H9 (cell line): ENCODE data around the gene PTPRN2. TPM values are rescaled to one million over a fixed set of nuclear protein-coding genes. Genes with fewer than 3 reads are reported as not detected.

ENCODE experiments used
- DNase-seq: peaks from one replicate; pipeline ENCODE4 v3.0.0-alpha.2; 2017
- H2AFZ ChIP-seq: one replicate; pipeline ENCODE4 v1.6.1; 2013; ENCODE audit warnings: mild to moderate bottlenecking, low read length, control low read depth, moderate library complexity
- H2AK5ac ChIP-seq: 2 replicates; pipeline ENCODE4 v1.6.1; 2013; ENCODE audit warnings: low read length, control low read depth, mixed read lengths; ENCODE audit not compliant: insufficient read length
- H2BK120ac ChIP-seq: one replicate; pipeline ENCODE4 v1.6.1; 2013; ENCODE audit warnings: low read depth, mild to moderate bottlenecking, low read length, control low read depth, inconsistent platforms; ENCODE audit not compliant: poor library complexity, severe bottlenecking
- H2BK12ac ChIP-seq: 2 replicates; pipeline ENCODE4 v1.6.1; 2013; ENCODE audit warnings: low read length, control low read depth, mixed read lengths, low read depth; ENCODE audit not compliant: insufficient read length
- H2BK15ac ChIP-seq: 2 replicates; pipeline ENCODE4 v1.6.1; 2013; ENCODE audit warnings: low read depth, low read length, control low read depth
- H2BK20ac ChIP-seq: one replicate; pipeline ENCODE4 v1.6.1; 2013; ENCODE audit warnings: low read depth, mild to moderate bottlenecking, low read length, control low read depth, inconsistent platforms; ENCODE audit not compliant: poor library complexity, severe bottlenecking
- H2BK5ac ChIP-seq: 2 replicates; pipeline ENCODE4 v1.6.1; 2013; ENCODE audit warnings: low read length, control low read depth, mixed read lengths; ENCODE audit not compliant: insufficient read length
- H3K14ac ChIP-seq: 2 replicates; pipeline ENCODE4 v1.6.1; 2013; ENCODE audit warnings: low read length, control low read depth; ENCODE audit not compliant: insufficient read depth
- H3K18ac ChIP-seq: 2 replicates; pipeline ENCODE4 v1.6.1; 2013; ENCODE audit warnings: low read depth, mild to moderate bottlenecking, mixed read lengths, low read length, control low read depth; ENCODE audit not compliant: insufficient read length
- H3K23ac ChIP-seq: 2 replicates; pipeline ENCODE4 v1.6.1; 2013; ENCODE audit warnings: low read length, control low read depth, mixed read lengths, low read depth; ENCODE audit not compliant: insufficient read length
- H3K23me2 ChIP-seq: 2 replicates; pipeline ENCODE4 v1.6.1; 2013; ENCODE audit warnings: low read depth, mild to moderate bottlenecking, mixed read lengths, low read length, control low read depth; ENCODE audit not compliant: insufficient read length, poor library complexity, severe bottlenecking
- H3K27ac ChIP-seq: 2 replicates; pipeline ENCODE4 v1.5.1; 2013; ENCODE audit warnings: low read length, control low read depth, mixed read lengths, low read depth; ENCODE audit not compliant: insufficient read length
- H3K27me3 ChIP-seq: 2 replicates; pipeline ENCODE4 v1.6.1; 2013; ENCODE audit warnings: low read length, control low read depth, inconsistent platforms; ENCODE audit not compliant: insufficient read depth
- H3K4ac ChIP-seq: 2 replicates; pipeline ENCODE4 v1.6.1; 2013; ENCODE audit warnings: low read depth, mild to moderate bottlenecking, control low read depth, inconsistent platforms, low read length, moderate library complexity
- H3K4me1 ChIP-seq: 2 replicates; pipeline ENCODE4 v1.6.1; 2013; ENCODE audit warnings: low read length, control low read depth, inconsistent platforms; ENCODE audit not compliant: insufficient read depth
- H3K4me2 ChIP-seq: 2 replicates; pipeline ENCODE4 v1.6.1; 2013; ENCODE audit warnings: low read length, control low read depth, mixed read lengths; ENCODE audit not compliant: insufficient read length, insufficient read depth
- H3K56ac ChIP-seq: 2 replicates; pipeline ENCODE4 v1.6.1; 2013; ENCODE audit warnings: low read depth, mild to moderate bottlenecking, mixed read lengths, low read length, control low read depth; ENCODE audit not compliant: insufficient read length
- H3K79me1 ChIP-seq: 2 replicates; pipeline ENCODE4 v1.6.1; 2013; ENCODE audit warnings: low read depth, mild to moderate bottlenecking, moderate library complexity, low read length, control low read depth, inconsistent platforms; ENCODE audit not compliant: insufficient read depth, poor library complexity, severe bottlenecking
- H3K79me2 ChIP-seq: 2 replicates; pipeline ENCODE4 v1.6.1; 2013; ENCODE audit warnings: low read length, control low read depth, inconsistent platforms; ENCODE audit not compliant: insufficient read depth
- H3K9ac ChIP-seq: 2 replicates; pipeline ENCODE4 v1.6.1; 2013; ENCODE audit warnings: low read length, control low read depth, mixed read lengths; ENCODE audit not compliant: insufficient read length; ENCODE audit errors: extremely low read depth
- H3K9me3 ChIP-seq: one replicate; pipeline ENCODE4 v1.6.1; 2013; ENCODE audit warnings: low read depth, low read length, inconsistent platforms; ENCODE audit not compliant: control insufficient read depth
- H3T11ph ChIP-seq: one replicate; pipeline ENCODE4 v1.6.1; 2013; ENCODE audit warnings: mild to moderate bottlenecking, low read length, control low read depth, inconsistent platforms
- H4K20me1 ChIP-seq: one replicate; pipeline ENCODE4 v1.6.1; 2013; ENCODE audit not compliant: control insufficient read depth, insufficient read length, insufficient read depth
- H4K5ac ChIP-seq: 2 replicates; pipeline ENCODE4 v1.6.1; 2013; ENCODE audit warnings: low read depth, mild to moderate bottlenecking, mixed read lengths, low read length, control low read depth; ENCODE audit not compliant: insufficient read length
- H4K8ac ChIP-seq: replicated peaks from 2 replicates; pipeline ENCODE4 v1.6.1; 2013; ENCODE audit warnings: low read length, control low read depth, mixed read lengths, low read depth; ENCODE audit not compliant: insufficient read length
- H4K91ac ChIP-seq: 2 replicates; pipeline ENCODE4 v1.6.1; 2013; ENCODE audit warnings: low read depth, mild to moderate bottlenecking, moderate library complexity, mixed read lengths, low read length, control low read depth; ENCODE audit not compliant: insufficient read length
- H3K27ac Mint-ChIP-seq, 3 experiments: 2 replicates in 2 of 3; 3 replicates in 1 of 3; pipeline ENCODE4 v1.8.0; 2020 to 2021; ENCODE audit warnings: mixed read lengths in 3 of 3, mild to moderate bottlenecking in 1 of 3, moderate library complexity in 1 of 3
- H3K27me3 Mint-ChIP-seq: 2 replicates; pipeline ENCODE4 v1.8.0; 2021; ENCODE audit warnings: low read depth, mild to moderate bottlenecking, moderate library complexity, mixed read lengths
- H3K36me3 Mint-ChIP-seq, 3 experiments: 2 replicates in 2 of 3; 3 replicates in 1 of 3; pipeline ENCODE4 v1.8.0; 2020 to 2021; ENCODE audit warnings: low read depth in 3 of 3, mixed read lengths in 3 of 3; ENCODE audit not compliant: insufficient read depth in 1 of 3
- H3K4me1 Mint-ChIP-seq, 2 experiments: 2 replicates each; pipeline ENCODE4 v1.8.0; 2020; ENCODE audit warnings: mixed read lengths in 2 of 2
- H3K4me3 Mint-ChIP-seq, 2 experiments: 2 replicates in 1 of 2; 3 replicates in 1 of 2; pipeline ENCODE4 v1.8.0; 2020 to 2021; ENCODE audit warnings: mild to moderate bottlenecking in 2 of 2, mixed read lengths in 2 of 2, moderate library complexity in 1 of 2
- H3K9me3 Mint-ChIP-seq, 2 experiments: 2 replicates in 1 of 2; 3 replicates in 1 of 2; pipeline ENCODE4 v1.8.0; 2020; ENCODE audit warnings: mild to moderate bottlenecking in 2 of 2, mixed read lengths in 2 of 2, moderate library complexity in 1 of 2
- whole genome bisulfite sequencing: extraction: QIAGEN DNeasy Blood & Tissue Kit; methylation state at CpG from one replicate; pipeline ENCODE4 v1.1.7; 2013; ENCODE audit warnings: missing lambda C conversion rate, low lambda C conversion rate, mixed read lengths; ENCODE audit not compliant: insufficient read length; ENCODE audit errors: extremely low coverage; 5-methylcytosine and 5-hydroxymethylcytosine counted together
- total RNA-seq: library from RNA; stranded (reverse); gene quantifications from 2 replicates; pipeline ENCODE4 v1.2.1, GENCODE V29; 2021
- TF ChIP-seq, protein P1 (sequence below): fragments of 200-600 bp; sonication (generic); conservative IDR thresholded peaks from 3 replicates; pipeline ENCODE4 v1.8.0; 2021; ENCODE audit warnings: antibody characterized with exemption, mild to moderate bottlenecking

PTPRN2 gene
- total RNA-seq, 1 experiment from 2014 or later, result 5.2 TPM

GRCh38 chr7:157735826-157736225 is 851.8 kb downstream of the PTPRN2 start:
- peaks cover 76% of the 10 kb centered on the region for H3K27me3 Mint-ChIP-seq

More at GRCh38 chr7:157735826-157736225, 851.8 kb downstream of the PTPRN2 start:
- Histone ChIP-seq H3K27me3 (peaks cover 13% of the 10 kb centered on the region; the same call in 1 of the 2 replicates), H3T11ph (no peak overlapping the region), H2BK20ac (no peak overlapping the region), H2BK5ac (no peak overlapping the region), H3K4me2 (no peak overlapping the region), H4K91ac (no peak overlapping the region), H2AK5ac (no peak overlapping the region), H3K56ac (no peak overlapping the region), H2AFZ (no peak overlapping the region), H3K27ac (no peak overlapping the region), H4K5ac (no peak overlapping the region), H4K20me1 (no peaks in the 10 kb centered on the region), H2BK120ac (no peak overlapping the region), H3K14ac (no peak overlapping the region), H2BK12ac (no peak overlapping the region), H2BK15ac (no peak overlapping the region), H3K4ac (no peak overlapping the region), H3K9me3 (no peaks in the 10 kb centered on the region), H3K18ac (no peak overlapping the region), H3K79me1 (no peaks in the 10 kb centered on the region), H3K23me2 (no peaks in the 10 kb centered on the region), H3K23ac (no peak overlapping the region), H3K4me1 (no peaks in the 10 kb centered on the region), H3K79me2 (no peaks in the 10 kb centered on the region), H3K9ac (no peak overlapping the region), H4K8ac (no peak overlapping the region)
- no peaks in the 10 kb centered on the region; a peak in 1 of 5 replicates for H3K9me3 Mint-ChIP-seq
- WGBS, result no CpG with 5 or more reads among the region's 14 CpGs
- no peak overlapping the region for H3K4me3 Mint-ChIP-seq
- peaks cover 0 to 3% (median 0%) of the 10 kb centered on the region in 3 experiments; a peak in 1 of 7 replicates for H3K36me3 Mint-ChIP-seq
- H3K4me1 Mint-ChIP-seq, result peaks cover 12 to 27% of the 10 kb centered on the region in 2 experiments
- no peak for DNase-seq
- H3K27ac Mint-ChIP-seq, result no peak overlapping the region; a peak in 1 of 7 replicates
- TF ChIP-seq, protein P1, sequence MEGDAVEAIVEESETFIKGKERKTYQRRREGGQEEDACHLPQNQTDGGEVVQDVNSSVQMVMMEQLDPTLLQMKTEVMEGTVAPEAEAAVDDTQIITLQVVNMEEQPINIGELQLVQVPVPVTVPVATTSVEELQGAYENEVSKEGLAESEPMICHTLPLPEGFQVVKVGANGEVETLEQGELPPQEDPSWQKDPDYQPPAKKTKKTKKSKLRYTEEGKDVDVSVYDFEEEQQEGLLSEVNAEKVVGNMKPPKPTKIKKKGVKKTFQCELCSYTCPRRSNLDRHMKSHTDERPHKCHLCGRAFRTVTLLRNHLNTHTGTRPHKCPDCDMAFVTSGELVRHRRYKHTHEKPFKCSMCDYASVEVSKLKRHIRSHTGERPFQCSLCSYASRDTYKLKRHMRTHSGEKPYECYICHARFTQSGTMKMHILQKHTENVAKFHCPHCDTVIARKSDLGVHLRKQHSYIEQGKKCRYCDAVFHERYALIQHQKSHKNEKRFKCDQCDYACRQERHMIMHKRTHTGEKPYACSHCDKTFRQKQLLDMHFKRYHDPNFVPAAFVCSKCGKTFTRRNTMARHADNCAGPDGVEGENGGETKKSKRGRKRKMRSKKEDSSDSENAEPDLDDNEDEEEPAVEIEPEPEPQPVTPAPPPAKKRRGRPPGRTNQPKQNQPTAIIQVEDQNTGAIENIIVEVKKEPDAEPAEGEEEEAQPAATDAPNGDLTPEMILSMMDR, result no peak
